Measurements from ENCODE around the gene PIM2.
A peak's percentile ranks its signal among the peaks of the same experiment; 100 is the strongest.

Gene PIM2

DNA sequence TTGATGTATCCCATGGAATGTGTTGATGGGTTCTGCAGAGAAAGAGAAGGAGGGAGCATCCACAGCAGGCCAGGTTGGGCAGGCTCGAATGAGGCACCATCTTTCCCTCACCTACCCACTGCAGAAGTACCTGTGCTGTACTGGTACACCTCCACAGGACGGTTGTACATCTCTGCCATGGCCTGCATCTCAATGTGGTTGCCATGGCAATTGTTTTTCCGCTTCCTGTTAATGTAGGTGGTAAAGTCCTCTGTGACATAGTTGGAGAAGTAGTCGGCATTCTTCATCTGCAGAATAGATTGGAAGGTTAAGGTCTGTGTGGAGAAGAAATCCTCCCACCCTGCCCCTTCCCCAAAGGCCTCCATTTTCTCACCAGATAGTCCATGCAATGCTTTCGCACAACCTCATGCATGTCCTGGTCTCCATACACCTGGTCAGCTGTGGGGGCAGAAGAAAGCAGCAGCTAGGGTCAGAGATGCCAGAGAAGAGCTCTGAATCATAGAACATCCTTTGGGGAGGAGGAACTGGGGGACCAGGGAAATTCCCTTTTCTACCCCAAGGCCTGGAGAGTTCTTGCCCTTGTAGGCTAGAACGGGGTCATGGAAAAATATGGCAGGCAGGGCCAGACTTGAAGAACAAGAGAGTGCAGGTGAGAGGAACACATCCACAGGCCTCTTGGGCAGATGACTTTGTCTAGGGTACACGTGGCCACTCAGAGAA is 15.9 kb upstream of the PIM2 start:
- DNase-seq: no peak

DNA sequence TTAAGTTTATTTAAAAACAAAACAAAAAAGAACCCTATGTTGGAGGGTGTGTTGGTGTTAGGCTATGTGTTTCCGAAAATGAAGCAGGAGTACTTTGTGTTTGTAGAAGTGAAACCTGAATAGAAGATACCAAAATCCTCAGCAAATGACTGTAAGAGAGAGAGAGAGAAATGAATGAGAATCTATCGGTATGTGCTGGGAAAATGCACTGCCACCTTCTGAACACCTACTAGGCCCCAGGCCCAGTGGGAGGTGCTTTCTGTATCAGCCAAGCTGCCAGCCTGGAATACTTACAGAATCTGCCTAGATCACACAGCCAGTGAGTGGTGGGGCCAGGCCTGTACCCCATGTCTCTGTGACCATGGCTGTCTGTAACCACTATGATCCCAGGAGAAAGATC is 14.9 kb upstream of the PIM2 start:
- DNase-seq: no peak

DNA sequence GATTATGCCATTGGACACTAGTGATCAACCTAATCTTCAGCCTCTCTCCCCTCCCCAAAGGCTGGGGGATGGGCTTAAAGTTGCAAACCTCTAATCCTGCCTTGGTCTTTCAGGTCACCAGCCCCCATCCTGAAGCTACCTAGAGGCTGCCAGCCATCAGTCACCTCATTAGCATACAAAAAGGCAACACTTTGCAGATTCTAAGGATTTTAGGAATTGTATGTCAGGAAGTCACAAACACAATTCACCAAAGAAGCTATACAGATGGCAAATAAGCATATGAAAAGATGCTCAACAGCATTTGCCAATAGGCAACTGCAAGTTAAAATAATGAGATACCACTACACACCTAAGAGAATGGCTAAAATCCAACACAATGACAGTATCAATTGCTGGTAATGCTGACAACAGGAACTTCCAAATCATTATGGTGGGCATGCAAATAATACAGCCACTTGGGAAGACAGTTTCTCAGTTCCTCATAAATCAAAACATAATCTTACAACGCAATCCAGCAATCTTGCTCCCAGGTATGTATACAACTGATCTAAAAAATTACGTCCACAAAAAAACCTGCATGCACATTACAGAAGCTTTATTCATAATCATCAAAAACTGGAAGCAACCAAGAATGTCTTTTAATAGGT is 9.0 kb upstream of the PIM2 start:
- no peak for DNase-seq

DNA sequence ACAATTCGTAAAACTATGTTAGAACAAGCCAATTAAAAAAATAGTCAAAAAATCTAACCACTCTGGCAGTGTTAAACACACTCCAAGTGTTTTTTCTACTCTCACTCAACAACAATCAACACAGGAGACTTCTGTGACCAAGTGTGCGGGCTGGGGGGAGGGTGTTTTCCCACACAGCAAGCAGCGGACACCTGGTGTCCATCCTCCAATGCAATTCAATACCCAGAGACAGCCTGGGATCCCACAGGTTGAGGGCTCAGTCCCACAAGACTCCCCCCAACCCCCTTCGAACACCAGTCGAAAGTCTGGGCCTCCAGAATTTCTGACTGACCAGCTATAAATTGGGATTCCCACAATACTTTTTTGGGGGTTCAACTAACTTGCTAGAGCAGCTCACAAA is 8.3 kb upstream of the PIM2 start:
- no peak for DNase-seq

DNA sequence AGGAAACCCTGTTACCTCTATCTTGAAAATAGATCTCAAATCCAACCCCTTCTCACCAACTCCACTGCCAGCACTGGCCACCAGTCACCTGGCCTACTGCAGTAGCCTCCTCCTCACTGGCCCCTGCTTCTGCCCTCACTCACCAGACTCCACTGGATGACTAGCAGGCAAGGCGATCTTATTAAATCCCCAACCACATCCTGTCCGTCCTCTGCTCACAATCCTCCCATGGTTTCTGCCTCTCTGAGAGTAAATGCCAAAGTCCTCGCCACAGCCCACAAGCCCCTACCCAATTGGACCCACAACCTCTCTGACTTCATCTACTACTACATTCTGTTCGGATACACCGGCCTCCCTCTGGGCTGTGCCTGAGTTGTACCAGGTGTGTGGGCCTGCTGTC is 5.4 kb upstream of the PIM2 start:
- DNase-seq: no peak

DNA sequence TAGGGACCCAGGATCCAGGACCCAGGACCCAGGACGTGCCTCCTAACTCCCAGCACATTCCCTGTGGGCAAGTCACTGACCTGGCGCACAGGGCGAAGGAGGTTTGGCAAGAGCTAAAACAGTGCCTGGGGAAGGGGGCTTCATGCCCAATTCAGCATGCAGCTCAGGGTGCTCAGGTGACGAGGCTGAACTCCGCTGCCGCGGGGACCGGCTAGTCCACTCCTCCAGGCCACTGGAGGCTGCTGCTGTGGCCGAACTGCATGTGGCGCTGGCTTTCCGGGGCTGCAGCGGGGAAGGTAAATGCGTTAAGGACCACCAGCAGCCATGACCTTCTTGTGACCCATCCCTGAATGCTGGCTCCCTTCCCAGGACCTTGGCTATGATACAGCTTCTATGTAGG is 4.9 kb upstream of the PIM2 start:
- DNase-seq: no peak

DNA sequence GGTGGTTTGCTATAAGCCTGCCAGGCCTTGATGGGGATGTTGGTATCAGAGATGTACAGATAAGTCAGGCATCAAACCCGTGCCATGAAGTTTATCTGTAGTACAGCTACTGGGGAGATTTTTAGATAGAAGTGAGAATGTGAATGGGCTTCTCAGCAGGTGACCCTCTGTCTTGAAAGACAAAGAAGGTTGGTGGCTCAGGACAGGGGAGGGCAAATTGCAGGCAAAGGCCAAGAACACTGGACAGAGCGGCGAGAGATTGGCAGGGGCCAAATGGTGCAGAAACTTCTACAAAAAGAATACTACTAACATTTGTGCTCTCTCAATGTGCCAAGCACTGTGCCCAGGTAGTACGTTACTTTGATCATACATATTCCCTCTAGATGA is 1.9 kb upstream of the PIM2 start:
- DNase-seq: no peak

DNA sequence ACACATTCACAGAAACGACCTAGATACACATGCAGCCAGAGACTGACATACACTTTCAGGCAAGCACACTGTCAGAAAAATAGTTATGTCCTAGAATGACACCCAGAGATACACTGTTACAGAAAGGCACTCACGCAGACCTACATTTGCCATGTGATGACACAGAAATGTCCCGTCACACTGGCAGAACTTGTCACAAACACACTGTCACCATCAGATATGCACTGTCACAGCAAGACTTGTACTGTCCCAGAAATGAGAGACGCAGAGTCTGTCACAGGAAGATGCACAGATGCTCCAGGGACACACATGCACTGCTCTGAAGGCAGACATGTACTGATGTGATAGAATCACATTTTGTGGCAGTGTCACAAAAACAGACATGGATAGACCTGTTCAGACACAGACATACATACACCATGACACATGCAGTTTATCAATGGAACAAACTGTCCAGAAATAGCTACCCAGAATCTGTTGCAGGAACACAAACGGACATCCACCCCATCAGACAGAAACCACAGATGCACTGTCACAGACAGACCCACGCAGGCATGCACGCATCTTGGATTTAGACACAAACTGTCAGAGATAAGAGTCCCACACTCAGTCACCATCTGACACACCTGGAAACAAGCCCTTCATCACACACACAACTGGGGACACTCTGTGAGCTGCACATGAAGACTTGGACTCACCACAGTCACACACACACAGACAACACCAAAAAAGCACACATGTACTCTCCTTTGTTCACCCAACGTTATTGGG is 1.3 kb upstream of the PIM2 start:
- DNase-seq: no peak

DNA sequence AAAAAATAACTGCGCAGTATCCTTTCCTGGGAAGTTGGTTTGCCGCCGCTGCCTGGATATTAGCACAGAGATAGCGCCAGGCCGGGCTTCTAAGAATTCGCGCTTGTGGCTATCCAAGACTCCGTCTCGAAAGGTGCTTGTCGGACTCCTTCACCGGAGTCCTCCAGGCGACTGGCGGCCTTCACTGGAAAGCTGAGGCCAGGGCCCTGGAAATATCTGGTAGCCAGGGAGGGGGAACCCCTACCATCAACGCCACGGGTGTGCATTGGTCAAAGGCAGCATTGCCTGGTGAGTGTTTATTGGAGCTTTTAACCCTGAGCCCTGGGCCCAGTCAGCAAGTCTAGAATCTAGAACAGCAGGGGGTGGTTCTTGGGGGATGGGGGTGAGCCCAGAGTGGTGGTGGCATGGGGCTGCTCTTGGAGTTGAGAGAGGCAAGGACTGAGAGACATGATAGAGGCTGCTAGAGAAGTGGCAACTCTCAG is 577 bp upstream of the PIM2 start:
- no peak for DNase-seq

DNA sequence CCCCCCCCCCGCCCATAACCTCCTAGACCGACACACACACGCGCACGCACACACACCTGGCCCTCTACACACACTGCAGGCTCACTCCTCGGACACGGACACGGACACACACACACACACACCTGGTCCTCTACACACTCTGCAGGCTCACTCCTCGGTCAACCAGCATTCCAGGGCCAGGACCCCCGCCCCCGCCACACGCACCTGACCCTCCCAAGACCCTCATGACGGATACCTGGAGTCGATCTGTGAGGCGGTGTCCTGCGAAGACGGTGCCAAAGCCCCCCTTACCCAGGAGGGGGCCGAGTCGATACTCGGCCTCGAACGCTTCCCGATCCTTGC is 552 bp downstream of the PIM2 start:
- no peak for DNase-seq

DNA sequence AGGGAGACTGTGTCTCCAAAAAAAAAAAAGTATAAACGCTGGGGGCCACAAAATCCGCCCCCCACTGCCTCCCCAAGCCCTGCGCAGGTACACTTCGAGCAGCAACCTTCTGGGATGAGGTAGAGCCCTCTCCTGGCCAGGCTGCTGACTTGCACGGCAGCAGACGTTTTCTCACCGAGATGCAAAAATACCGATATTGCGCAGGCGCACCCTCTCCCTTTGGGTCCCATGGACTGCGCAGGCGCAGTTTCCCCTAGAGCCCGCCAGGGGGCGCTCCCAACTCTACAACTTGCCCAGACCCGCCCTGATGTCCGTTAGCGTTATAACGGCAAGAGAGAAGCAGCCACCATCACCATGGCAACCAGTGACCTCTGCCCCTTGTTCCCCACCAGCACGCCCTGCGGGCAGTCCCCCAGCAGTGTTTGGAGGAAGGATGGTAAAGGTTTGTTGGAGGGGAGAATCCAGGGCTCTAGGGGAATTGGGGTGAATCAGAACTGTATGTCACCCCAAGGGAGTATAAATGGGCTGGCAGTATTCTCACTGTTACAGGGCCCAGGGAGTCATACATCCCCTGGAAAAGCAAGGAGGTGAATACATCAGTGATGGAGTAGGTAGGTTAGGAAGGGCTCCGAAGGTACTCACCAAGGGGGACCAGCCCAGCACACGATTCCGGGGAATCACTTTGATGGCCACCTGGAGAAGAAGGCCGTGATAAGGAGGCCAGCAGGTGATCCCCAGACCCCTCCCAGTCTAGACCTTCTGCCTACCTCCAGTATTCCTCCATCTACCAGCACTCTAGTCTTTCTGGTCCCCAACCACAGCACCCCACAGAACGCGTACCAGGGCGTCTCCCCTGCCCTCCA is 1.5 kb downstream of the PIM2 start:
- DNase-seq: peak; percentile 83

DNA sequence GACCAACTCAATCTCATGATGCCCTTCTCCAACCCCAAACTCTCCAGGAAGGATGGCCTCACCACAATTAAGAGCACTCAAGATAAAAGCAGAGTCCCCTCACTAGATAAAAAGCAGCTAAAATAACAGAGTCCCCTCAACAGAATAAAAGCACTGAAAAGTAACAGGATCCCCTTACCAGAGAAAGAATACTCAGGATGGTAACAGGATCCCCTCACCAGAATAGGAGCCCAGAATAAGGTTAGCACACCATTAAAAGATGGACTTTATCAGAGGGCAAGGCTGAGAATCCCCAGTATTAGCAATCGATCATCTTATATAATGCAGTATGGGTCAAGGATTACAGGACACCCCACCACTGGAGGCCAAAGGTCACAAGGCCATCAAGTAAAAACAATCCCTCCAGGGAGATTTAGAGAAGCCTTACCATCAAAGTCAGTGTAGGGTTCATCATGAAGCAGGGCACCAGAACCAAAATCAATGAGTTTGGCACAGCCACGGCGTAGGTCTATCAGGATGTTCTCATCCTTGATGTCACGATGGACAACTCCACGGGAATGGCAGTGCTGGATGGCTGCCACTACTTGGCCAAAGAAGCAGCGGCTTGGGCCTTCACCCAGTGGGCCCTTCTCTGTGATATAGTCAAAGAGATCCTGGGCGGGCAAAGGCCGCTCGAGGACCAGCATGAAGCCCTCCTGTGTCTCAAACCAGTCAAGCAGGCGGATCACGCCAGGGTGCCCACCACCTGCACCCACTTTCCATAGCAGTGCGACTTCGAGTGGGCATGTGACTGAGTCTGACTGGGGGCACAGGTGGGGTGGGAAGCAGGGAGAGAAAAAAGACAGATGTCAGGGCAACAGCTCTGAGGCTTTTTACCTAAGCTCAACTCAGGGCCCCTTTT is 4.0 kb downstream of the PIM2 start:
- no peak for DNase-seq

DNA sequence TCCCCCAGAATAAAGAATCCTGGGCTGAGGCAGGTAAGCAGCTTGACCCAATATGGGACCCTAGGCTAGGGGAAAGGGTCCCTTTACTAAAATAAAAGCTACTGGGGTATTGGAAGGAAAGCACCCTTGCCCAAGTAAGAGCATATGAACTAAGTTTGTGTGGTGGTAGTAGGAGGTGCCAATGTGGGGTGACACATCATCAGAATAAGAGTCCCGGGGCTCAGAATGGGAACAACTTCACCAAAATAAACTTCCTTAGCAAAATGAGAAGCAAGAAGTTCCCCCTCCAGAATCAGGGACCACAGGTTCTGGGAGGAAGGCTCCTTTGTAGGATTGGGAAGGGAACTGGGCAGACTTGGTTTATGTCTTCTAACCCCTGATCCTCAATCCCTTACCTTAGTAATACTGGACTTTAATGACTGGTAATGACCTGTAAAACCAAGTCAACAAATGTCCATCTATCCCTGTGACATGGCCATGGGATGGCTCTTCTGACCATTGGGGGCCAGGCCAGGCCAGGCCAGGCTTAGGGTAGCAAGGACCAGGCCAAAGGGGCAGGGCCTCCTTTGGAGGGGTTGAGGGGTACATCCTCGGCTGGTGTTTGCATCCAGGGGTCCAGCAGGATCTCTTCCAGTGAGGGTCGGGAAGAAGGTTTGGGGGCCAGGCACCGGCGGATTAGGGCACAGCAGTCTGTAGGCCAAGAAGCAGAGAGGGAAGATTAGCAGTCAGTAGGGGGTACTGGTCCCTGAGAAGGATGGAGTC is 5.0 kb downstream of the PIM2 start:
- no peak for DNase-seq

DNA sequence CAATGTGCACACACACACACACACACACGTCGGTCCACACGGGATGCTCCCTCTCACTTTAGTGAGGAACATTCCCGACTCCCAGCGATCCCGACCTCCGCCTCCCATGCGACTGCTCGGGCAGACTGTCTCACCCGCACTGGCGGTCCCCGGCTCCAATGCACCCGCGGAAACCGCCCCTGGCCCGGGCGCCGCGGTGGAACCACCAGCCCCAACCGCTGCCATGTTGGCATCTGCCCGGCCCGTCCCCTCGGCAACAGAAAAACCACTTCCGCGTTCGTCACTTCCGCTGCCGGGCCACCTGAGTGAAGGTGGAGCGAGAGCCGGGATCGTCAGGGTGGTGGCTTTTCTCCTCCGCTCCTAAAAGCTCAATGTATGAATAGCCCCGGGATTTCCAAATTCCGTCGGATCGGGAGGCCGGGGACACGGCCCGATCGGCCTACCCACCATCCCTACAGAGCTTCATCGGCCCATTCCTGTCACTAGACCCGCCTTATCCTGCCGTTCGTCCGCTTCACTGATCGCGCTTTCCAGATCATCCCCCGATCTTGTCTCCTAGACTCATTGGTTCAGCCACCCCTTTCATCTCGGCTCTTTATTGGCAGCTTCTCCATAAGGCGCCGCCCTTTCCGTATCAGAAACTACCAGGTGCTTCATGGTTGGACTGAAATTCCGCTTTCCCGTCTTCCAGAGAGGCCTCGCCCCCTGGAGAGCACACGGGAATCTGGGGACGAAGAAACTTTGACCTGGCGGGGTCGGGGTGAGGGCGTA is 7.2 kb downstream of the PIM2 start, which contains the start of gene SLC35A2:
Gene SLC35A2 (minus strand): TSS at position 235 of the 771 bp plus-strand sequence. CDS start 10 bp downstream, at position 225.
- peak; percentile 84 for DNase-seq

DNA sequence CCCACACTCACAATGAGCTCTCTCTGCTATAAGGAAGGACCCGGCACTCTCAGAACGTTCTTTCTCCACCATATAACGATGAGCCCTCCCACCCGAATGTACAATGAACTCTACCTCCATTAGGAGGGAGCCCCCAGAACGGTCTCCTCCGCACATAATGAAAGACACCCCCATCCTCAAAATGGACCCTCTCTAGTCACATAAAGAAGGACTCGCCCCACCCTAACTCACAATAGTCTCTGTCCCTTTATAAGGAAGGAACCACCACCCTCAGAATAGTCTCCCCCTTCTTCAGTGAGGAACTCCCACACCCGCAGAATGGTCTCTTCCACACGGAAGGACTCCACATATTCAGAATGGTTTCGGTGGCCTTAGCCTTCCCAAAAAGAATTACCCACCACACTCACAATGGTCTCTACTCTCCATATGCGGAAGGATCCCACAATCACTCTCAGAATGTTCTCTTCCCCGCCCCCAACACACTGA is 7.9 kb downstream of the PIM2 start:
- no peak for DNase-seq

DNA sequence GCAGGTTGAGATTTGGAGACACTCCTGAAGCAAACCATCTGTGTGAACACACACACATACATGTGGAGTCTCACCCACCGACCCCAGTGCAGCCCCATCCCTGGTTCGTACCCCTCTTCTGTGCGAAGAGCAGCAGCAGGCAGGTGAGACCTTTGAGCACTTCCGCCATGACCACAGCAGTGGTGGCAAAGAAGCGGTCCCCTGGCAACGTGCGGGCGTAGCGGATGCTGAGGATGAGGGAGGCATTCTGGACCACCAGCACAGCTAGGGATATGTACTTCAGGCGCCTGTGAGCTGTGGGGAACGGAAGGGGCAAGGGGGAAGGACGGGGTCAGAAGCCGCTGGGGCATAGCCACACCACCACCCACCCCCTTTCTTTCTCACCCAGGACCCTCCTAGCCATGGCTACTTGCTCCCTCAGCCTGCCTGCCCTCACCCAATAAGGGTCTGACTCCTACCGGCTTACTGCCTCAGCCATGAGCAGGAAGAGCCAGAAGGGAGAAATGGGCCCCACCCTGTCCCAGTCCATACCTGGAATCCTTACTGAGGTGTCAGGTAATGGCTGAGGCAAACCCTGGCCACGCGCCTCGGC is 9.0 kb downstream of the PIM2 start:
- no peak for DNase-seq

DNA sequence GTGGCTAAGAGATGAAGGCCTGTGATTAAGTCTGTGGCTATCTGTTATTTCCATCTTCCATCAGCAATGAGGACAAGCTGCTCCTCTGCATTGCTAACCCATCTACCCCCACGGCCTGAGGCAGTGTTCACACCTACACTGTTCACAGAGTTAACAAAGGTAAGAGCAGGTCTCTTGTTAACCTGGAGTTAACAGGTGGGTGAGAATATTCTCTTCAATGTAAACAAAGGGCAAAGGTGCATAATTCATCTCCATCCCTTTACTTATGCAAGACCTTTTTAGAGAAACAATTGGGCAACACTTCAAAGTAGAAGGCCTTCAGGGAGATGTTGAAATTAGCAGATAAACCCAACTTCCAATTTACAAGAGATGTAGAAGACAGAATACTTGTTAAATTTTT is 10.2 kb downstream of the PIM2 start:
- no peak for DNase-seq

DNA sequence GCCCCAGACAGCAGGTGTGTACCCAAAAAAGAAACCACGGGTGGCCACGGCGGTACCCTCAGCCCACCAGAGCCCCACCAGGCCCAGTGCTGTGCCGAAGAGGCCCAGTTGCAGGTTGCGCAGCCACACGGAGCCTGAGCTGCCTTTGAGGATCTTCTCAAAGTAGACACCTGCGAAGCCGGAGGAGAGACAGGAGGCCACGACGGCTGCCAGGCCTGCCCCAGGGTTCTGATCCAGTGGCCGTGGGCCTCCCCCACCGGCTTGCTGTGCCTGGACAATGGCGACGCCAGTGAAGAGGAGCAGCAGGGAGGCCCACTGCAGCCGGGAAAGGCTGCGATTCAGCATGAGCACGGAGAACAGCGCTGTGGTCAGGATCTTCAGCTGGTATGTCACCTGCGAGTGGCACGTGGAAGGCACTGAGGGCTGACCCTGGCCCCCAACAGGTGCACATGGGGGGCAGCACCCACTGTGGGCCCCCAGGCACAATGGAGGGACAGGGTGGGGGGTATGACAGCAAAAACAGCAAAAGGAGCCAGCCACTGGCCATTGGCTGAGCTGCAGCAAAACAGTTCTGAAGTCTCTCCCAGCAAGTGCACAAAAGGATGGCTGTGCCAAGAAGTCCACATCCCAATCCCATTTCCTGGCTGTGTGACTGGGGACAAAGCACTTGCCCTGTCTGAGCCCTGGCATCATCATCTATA is 13.6 kb downstream of the PIM2 start:
- DNase-seq: no peak

DNA sequence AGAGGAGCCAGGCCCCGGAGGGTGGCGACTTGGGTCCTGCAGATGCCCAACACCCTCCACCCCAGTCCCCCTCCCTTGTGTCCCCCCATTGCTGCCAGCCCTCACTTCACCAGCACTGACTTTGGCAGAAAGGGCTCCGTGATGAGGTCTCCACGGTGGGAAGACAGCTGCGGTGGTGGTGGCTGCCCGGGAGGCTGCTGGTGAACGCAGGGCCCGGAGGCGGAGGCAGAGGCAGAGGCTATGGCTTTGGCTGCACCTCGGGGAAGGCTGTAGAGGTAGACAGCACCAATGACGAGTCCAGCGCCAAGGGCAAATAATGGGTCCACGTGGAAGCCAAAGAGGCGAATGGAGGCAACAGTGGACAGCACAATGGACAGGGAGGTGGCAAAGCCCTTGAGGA is 14.2 kb downstream of the PIM2 start:
- DNase-seq: no peak

Data from activated gamma-delta T cell treated with Interleukin-2 at 50 U/mL for 16 hours (primary cell).